HG02642 (cell line): ENCODE data around the gene VPS13D.
"Not testable (repeated sequence)": the region's sequence is repeated elsewhere in the genome, so short reads cannot be mapped to it uniquely, and the experiment has no call there.

Experiments
- ATAC-seq: cut with Tn5 transposase; IDR thresholded peaks from one replicate; pipeline ENCODE4 v1.9.1; 2021; ENCODE audit warnings: mild to moderate bottlenecking; ENCODE audit not compliant: unreplicated experiment, poor library complexity

Gene VPS13D

GRCh38 chr1:12358499-12358898 is 128.7 kb downstream of the VPS13D start:
- ATAC-seq: no peak

DNA sequence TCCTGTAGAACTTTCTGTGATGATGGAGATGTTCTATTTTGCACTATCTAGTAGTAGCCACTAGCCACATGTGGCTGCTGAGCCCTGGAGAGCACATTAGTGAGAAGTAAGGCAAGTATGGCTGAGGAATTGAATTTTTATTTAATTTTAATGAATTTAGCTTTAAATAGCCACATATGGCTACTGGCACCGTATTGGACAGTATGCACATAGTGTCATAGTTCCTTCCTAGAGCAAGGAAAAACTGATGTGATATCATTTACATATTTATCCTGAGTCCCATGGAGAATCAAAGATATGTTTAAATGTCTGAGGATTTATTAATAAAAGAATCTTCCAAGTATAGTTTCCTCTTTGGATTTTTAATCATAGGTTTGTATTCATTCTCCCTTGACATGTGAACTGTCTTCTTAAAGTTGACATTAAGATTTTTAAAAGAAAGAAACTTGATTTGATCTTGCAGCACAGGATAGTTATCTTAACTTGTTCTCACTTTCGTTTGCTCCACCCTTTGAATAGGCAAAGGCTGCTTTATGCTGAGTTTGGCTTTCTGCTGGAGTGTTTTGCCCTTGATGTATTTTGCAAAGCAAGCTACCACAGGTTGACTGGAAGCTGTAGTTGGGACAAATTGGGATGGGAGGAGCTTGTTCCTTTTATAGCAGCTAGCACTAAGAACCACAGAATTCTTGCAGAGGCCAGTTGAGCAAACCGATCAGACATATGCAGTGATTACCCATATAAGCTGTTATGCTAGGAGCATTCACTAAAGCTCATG is 129.7 kb downstream of the VPS13D start:
- no peak for ATAC-seq

GRCh38 chr1:12368646-12369045 is 138.8 kb downstream of the VPS13D start:
- ATAC-seq: no peak

DNA sequence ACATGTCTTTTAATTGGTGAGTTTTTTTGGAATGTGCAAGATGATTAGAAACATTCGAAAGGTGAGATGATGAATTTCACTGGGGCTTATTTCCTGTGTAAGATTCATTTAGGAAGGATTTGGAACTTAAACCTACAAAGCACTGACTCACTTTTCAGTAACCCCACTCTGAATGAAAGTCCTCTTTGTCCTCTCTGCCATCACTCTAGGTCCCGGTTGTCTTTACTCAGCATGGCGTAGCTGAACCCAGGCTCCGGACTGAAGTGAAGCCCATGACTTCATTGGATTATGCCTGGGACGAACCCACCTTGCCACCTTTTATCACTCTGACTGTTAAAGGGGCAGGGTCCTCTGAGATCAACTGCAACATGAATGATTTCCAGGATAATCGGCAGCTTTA is 139.4 kb downstream of the VPS13D start:
- ATAC-seq: no peak

DNA sequence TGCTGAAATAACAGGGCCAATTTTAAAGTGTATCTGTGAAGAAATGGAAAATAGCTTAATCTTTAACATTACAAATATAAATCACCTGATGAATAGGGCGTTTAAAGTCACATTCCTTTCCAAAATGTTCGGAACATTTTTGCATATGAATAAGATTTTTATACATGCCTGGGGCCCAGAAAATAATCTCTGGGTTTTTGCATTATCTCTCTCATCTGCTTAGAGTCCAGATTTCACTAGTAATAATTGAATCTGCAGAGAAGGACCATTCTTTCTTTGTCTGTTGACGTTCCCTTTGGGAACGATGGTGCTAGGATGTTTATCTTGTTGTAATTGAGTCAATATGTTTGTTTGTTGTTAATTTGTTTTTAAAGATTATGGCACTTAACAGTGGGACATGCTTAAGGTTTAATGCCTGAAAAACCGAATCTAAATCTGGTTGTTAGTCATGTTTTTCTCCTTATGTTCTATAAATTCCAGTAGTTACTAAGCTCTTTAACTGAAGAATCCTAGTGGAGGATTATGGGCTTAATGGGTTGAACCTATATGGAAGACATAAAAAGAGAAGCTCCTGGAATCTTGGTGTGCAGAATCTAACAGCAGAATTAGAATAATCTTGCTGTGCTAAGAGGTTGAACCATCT is 140.6 kb downstream of the VPS13D start:
- ATAC-seq: no peak

GRCh38 chr1:12371053-12371452 is 141.2 kb downstream of the VPS13D start:
- ATAC-seq: no peak

DNA sequence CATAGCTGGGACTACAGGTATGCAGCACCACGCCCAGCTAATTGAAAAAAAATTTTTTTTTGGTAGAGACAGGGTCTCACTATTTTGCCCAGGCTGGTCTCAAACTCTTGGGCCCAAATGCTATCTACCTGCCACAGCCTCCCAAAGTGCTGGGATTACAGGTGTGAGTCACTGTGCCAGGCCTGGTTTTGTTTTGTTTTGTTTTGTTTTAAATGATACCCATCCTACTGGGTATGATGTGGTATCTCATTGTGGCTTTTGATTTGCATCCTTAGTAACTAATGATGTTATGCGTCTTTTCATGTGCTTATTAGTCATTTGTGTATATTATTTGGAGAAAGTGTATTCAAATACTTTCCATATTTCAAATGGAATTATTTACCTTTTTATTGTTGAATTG is 142.3 kb downstream of the VPS13D start:
- no peak for ATAC-seq

DNA sequence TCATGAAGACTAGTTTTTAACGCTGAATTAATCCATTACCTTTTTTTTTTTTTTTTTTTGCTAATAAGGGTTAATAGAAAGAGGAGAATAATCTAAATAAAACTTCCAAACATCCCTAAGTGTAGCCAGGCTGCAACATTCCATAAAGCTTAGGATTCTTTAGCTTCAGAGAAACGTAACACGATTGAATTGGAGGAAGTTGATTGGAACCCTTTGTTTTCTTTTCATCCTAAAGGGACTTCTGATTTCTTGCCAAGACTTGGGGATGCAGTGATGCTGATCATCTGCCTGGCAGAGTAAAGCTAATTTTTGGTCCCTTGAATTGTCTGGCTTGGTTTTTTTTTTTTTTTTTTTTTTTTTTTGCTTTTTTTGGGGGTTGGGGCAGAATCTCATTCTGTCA is 142.9 kb downstream of the VPS13D start:
- no peak for ATAC-seq

DNA sequence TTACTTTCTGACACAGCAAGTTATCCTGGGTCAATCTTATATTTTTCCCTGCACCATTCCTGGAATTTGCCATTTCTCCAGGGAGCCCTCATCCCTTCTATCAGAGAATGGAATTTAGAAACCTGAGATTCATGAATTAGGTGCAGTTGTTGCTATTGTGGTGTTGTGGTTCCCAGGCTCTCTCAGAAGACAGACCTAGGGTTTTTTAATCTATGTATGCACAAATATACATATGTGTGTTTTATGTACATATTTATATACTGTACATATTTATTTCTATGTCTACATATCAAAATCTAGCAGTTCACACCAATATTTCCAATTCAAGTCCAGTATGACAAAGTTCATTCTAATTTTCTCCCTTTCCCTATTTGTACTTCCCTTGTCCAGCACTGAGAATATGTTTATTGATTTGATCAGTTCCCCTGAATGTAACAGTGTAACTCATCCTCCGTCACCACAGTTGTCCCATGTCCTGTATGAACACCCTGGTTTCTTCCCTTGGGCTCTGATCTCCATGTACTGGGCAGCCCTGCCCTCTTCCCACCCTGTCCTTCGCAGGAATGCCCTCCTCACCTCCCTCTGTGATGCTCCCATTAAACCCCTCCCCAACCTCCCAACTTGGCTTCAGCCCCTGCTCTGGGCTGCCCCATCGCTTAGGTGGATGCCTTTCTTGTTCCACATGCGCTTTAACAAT is 145.5 kb downstream of the VPS13D start:
- no peak for ATAC-seq

DNA sequence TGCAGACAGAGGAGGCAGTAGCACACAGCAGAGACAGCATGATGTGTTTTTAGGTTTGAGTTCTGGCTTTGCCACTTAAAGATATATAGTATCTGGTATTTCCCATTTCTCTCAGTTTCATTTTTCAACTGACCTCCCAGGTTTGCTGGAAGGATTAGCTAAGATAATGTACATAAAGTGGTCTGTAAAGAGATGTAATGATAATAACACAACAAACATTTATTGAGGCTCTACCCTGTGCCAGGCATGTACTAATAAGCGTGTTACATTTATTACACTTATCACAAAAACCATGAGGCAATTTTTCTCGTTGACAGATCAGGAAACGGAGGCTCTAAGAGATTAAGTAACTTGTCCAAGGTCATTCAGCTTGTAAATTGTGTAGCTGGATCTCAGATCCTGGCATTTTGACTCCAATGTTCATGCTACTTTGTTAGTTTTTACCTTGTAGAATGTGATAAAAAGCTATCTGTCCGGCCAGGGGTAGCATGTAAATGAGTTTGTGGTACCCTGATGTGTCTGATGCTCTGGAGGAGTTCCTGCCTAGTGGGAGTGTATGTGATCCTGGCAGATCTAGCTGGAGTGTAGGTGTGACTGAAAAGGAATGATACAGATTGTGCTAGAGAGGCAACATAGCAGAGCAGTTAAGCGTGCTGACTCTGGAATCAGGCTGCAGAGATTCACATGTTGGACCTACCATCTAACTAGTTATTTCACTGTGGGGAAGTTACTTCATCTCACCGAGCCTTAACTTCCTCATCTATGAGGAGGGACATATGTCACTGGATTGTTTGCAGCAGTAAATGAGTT is 146.6 kb downstream of the VPS13D start:
- no peak for ATAC-seq

DNA sequence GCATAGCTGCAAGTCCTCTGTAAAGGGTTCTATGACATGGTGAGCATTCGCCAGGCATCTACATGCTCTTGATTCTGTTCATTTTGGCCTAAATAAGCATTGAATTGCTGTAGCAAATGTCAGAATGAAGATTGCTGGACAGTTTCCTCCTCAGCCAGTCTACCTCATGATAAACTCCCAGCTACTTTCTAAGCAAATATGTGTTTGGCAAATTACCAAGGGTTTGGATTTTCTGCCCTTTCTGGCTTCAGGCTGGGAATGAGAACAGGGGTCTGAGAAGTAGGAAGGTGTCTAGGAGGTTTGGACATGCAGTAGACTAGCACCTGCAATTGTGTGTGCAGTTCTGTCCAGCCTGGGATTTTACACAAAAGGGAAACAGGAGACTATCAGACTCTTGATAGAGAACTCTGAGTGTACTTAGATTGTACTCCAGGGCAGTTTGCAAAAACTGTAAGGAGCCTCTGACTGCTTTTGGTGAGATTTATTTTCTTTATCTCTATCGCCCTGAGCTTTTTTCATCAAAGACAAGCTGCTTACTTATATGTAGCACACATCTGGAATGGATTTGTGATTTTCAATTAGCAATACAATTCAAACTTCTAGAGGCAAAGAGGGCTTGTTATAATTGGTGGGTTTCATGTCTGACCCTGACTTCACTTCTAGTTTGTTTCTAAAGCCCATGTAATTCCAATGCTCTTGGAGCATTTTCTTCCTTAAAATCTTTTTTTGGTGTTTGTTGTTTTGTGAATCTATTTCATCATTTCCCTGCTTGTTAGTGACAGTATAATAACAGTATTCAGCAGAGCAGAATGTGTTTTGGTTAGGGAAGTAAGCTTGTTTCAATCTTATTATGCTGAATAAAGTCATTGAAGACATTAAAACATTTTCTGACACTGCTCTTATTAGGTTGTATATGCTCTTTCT is 150.8 kb downstream of the VPS13D start:
- ATAC-seq: no peak

GRCh38 chr1:12383001-12383400 is 153.2 kb downstream of the VPS13D start:
- no peak for ATAC-seq

- ATAC-seq: no peak
Measured at GRCh38 chr1:12383786-12384185, 154.0 kb downstream of the VPS13D start.

GRCh38 chr1:12384836-12385456 is 155.1 kb downstream of the VPS13D start:
- ATAC-seq: no peak

DNA sequence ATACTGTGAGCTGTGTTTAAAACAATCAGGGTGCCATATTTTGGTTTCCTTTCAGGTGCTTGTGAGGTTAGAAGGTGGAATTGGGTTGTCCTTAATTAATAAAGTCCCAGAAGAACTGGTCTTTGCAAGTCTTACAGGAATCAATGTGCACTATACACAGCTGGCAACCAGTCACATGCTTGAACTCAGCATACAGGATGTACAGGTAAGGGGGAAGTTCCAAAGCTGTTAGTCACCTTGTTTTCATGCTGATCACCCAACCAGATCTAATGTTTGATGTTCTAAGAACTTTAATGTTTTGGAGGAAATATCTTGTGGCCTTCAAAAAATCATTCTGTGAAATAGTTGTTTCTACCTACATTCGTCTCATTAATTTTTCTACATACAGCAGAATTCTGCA is 156.3 kb downstream of the VPS13D start:
- no peak for ATAC-seq

DNA sequence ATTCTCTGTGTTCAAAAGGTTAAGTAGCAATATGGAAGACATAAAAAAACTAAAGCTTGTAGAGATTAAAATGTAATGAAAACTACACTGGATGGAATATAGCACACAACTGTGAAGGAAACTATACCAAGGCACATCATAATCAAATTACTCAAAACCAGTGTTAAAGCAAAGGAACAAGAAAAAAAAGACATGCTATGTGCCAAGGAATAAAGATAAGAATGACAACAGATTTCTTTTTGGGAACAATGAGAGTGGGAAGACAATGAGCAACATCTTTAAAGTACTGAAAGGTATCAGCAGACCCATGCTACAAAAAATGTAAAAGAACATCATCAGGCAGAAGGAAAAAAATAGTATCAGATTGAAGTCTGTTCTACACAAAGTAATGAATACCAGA is 157.8 kb downstream of the VPS13D start:
- no peak for ATAC-seq

DNA sequence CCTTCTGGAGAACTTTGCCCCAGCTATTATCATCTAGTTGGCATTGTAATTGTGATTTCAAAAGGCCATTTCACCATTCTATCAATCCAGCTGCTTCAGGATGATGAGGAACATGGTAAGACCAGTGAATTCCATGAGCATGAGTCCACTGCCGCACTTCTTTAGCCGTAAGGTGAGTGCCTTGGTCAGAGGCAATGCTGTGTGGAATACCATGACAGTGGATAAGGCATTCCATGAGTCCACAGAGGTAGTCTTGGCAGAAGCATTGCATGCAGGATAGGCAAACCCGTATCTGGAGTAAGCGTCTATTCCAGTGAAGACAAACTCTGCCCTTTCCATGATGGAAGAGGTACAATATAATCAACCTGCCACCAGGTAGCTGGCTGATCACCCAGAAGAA is 160.5 kb downstream of the VPS13D start:
- ATAC-seq: not testable (repeated sequence)

DNA sequence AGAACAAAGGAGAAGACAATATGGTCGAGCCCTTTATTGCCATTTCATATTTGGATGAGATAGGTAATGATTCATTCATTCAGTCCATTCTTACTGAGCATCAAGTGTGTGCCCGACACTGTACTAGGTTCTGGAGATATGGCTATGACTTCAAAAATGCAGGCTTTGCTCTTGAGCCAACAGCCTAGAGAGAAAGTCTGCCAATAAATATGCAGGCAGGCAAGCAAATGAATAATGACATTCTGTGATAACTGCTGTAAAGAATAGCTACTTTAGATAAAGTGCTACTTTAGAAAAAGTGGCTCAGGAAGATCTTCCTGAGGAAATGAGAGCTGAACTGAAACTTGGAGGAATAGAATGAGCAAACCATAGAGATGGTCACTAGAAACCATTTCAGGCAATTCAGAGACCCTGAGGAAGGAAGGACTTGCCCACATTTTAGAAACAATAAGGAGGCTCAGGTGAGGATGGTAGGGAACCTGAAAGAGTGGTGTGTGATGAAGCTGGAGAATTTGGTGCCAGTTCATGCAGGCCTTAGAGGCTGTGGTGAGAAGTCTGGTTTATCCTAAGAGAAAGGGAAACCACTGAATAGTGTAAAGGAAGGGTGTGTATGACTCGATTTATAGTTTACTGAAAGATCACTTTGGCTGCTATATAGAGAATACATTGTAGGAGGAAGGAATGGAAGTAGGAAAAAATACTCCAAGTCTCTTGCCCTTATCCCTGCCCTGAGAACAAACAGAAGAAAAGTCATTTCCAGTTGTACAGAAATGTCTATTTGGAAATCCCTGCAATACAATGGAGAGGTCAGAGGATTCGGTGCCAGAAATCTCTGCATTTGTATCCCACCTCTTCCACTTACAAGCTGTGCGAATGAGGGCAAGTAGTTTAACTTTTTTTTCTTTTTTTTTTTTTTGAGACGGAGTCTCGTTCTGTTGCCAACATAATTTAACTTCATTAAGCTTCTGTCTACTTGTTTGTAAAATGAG is 167.9 kb downstream of the VPS13D start:
- ATAC-seq: no peak
